SK-N-SH (cell line): Measurements from ENCODE around the gene CDK5RAP2. TPM values are rescaled to one million over a fixed set of nuclear protein-coding genes. Genes with fewer than 3 reads are reported as not detected.

Experiments used
- CTCF ChIA-PET: fragments of 300-600, 350-600 bp; formaldehyde crosslinking; extraction: SDS; loops from one replicate; lab custom pipeline; 2021; lab: Yijun Ruan, JAX
- POLR2A ChIA-PET: fragments of 350-600 bp; sonication (Branson Sonifier 250); formaldehyde crosslinking; extraction: SDS; loops from one replicate; lab custom pipeline; 2020; ENCODE audit warnings: antibody characterized with exemption, inconsistent platforms; lab: Yijun Ruan, JAX
- DNase-seq: peaks from one replicate; pipeline ENCODE4 v3.0.0; 2012
- H2AFZ ChIP-seq: fragments of 200-600 bp; sonication (generic); 2 replicates; pipeline ENCODE4 v1.8.1; 2016; ENCODE audit warnings: antibody characterized with exemption, mild to moderate bottlenecking, low read depth
- H3F3A ChIP-seq: fragments of 200-600 bp; sonication (generic); replicated peaks from 2 replicates; pipeline ENCODE3; 2016; ENCODE audit warnings: antibody characterized with exemption, mild to moderate bottlenecking; ENCODE audit not compliant: insufficient read depth
- H3K27ac ChIP-seq, 2 experiments: fragments of 200-500 bp in 1 of 2; fragments of 200-600 bp in 1 of 2; sonication (Bioruptor generic) in 1 of 2; sonication (generic), shearing (Covaris generic) in 1 of 2; 2 replicates each; pipeline versions ENCODE4 v1.5.1 to v1.6.1; 2014 to 2016; ENCODE audit warnings: low read depth in 2 of 2, inconsistent platforms in 1 of 2, low read length in 1 of 2, mild to moderate bottlenecking in 1 of 2, mixed read lengths in 1 of 2
- H3K27me3 ChIP-seq: fragments of 200-600 bp; sonication (generic), shearing (Covaris generic); 2 replicates; pipeline ENCODE4 v1.6.1; 2016; ENCODE audit warnings: mixed run types; ENCODE audit not compliant: insufficient read depth
- H3K36me3 ChIP-seq, 2 experiments: fragments of 200-500 bp in 1 of 2; fragments of 200-600 bp in 1 of 2; sonication (Bioruptor generic) in 1 of 2; sonication (generic) in 1 of 2; replicated peaks in 1 of 2; 2 replicates each; pipeline versions ENCODE3 to v1.5.1; 2014 to 2016; ENCODE audit warnings: low read length in 1 of 2, mild to moderate bottlenecking in 1 of 2; ENCODE audit not compliant: insufficient read depth in 2 of 2, control insufficient read depth in 1 of 2
- H3K4me1 ChIP-seq, 2 experiments: fragments of 200-500 bp in 1 of 2; fragments of 200-600 bp in 1 of 2; sonication (Bioruptor generic) in 1 of 2; sonication (generic), shearing (Covaris generic) in 1 of 2; 2 replicates each; pipeline versions ENCODE4 v1.5.1 to v1.6.1; 2014 to 2016; ENCODE audit warnings: low read depth in 1 of 2, low read length in 1 of 2, mixed run types in 1 of 2; ENCODE audit not compliant: insufficient read depth in 2 of 2, control insufficient read depth in 1 of 2
- H3K4me2 ChIP-seq: fragments of 200-600 bp; sonication (generic), shearing (Covaris generic); 2 replicates; pipeline ENCODE4 v1.6.1; 2017; ENCODE audit warnings: mixed run types
- H3K4me3 ChIP-seq, 2 experiments: fragments of 200-500 bp in 1 of 2; fragments of 200-600 bp in 1 of 2; sonication (Bioruptor generic) in 1 of 2; sonication (generic), shearing (Covaris generic) in 1 of 2; 2 replicates each; pipeline versions ENCODE4 v1.5.1 to v1.8.1; 2014 to 2016; ENCODE audit warnings: low read depth in 2 of 2, inconsistent platforms in 1 of 2, low read length in 1 of 2, mild to moderate bottlenecking in 1 of 2, mixed read lengths in 1 of 2, moderate library complexity in 1 of 2
- H3K79me2 ChIP-seq: fragments of 200-600 bp; sonication (generic); 2 replicates; pipeline ENCODE4 v1.8.1; 2017; ENCODE audit warnings: mild to moderate bottlenecking; ENCODE audit not compliant: insufficient read depth
- H3K9ac ChIP-seq: fragments of 200-600 bp; sonication (generic); 2 replicates; pipeline ENCODE4 v1.6.1; 2017; ENCODE audit warnings: mixed run types
- H3K9me2 ChIP-seq: fragments of 200-600 bp; sonication (generic); 2 replicates; pipeline ENCODE4 v1.6.1; 2017; ENCODE audit warnings: mixed run types
- H3K9me3 ChIP-seq: fragments of 200-600 bp; sonication (generic); 2 replicates; pipeline ENCODE4 v1.6.1; 2017; ENCODE audit warnings: mixed run types, mild to moderate bottlenecking, moderate library complexity
- H4K20me1 ChIP-seq: fragments of 200-600 bp; sonication (generic); 2 replicates; pipeline ENCODE4 v1.6.1; 2017; ENCODE audit warnings: mild to moderate bottlenecking, mixed run types; ENCODE audit not compliant: insufficient read depth
- CHD2 ChIP-seq: fragments of 150-350 bp; IDR thresholded peaks from 2 replicates; pipeline ENCODE4 v1.6.1; 2018; ENCODE audit warnings: low read length; ENCODE audit not compliant: partially characterized antibody
- ELF1 ChIP-seq: IDR thresholded peaks from 2 replicates; pipeline ENCODE4 v1.4.0; 2012
- EP300 ChIP-seq, 2 experiments: IDR thresholded peaks; 2 replicates each; pipeline versions ENCODE4 v1.4.0 to v1.6.1; 2012; ENCODE audit warnings: borderline replicate concordance in 1 of 2, low read depth in 1 of 2, low read length in 1 of 2
- FOSL2 ChIP-seq: IDR thresholded peaks from 2 replicates; pipeline ENCODE4 v1.4.0; 2012; ENCODE audit warnings: low read depth, mild to moderate bottlenecking, moderate library complexity, borderline replicate concordance
- FOXM1 ChIP-seq: IDR thresholded peaks from 2 replicates; pipeline ENCODE4 v1.4.0; 2012; ENCODE audit warnings: low read depth, mild to moderate bottlenecking
- GABPA ChIP-seq: IDR thresholded peaks from 2 replicates; pipeline ENCODE4 v1.4.0; 2012; ENCODE audit warnings: low read depth, mild to moderate bottlenecking
- JUND ChIP-seq: IDR thresholded peaks from 2 replicates; pipeline ENCODE4 v1.4.0; 2012
- MAX ChIP-seq: IDR thresholded peaks from 2 replicates; pipeline ENCODE4 v1.4.0; 2012; ENCODE audit warnings: low read depth
- MEF2A ChIP-seq: IDR thresholded peaks from 2 replicates; pipeline ENCODE4 v1.4.0; 2012; ENCODE audit warnings: low read depth, borderline replicate concordance
- NRF1 ChIP-seq: IDR thresholded peaks from 2 replicates; pipeline ENCODE4 v1.6.1; 2012; ENCODE audit warnings: low read depth, mild to moderate bottlenecking, low read length
- RAD21 ChIP-seq: IDR thresholded peaks from 2 replicates; pipeline ENCODE4 v1.6.1; 2012; ENCODE audit warnings: mild to moderate bottlenecking, low read length
- RCOR1 ChIP-seq: fragments of 150-350 bp; IDR thresholded peaks from 2 replicates; pipeline ENCODE4 v1.6.1; 2017; ENCODE audit warnings: antibody characterized with exemption, low read length
- RFX5 ChIP-seq: IDR thresholded peaks from 2 replicates; pipeline ENCODE4 v1.6.1; 2012; ENCODE audit warnings: mild to moderate bottlenecking, improper control_type of control experiment, low read length
- RXRA ChIP-seq: IDR thresholded peaks from 2 replicates; pipeline ENCODE4 v1.4.0; 2012; ENCODE audit warnings: low read depth, mild to moderate bottlenecking, borderline replicate concordance
- SMC3 ChIP-seq: IDR thresholded peaks from 2 replicates; pipeline ENCODE4 v1.6.1; 2012; ENCODE audit warnings: low read depth, low read length, improper control_type of control experiment
- TAF1 ChIP-seq: IDR thresholded peaks from 2 replicates; pipeline ENCODE4 v1.6.1; 2012; ENCODE audit warnings: low read depth, mild to moderate bottlenecking, low read length, moderate library complexity, borderline replicate concordance
- TCF12 ChIP-seq: IDR thresholded peaks from 2 replicates; pipeline ENCODE4 v1.4.0; 2012
- TEAD4 ChIP-seq: IDR thresholded peaks from 2 replicates; pipeline ENCODE4 v1.4.0; 2012; ENCODE audit warnings: mild to moderate bottlenecking, borderline replicate concordance; ENCODE audit not compliant: insufficient read depth
- YY1 ChIP-seq: IDR thresholded peaks from 2 replicates; pipeline ENCODE4 v1.4.0; 2012; ENCODE audit warnings: low read depth, mild to moderate bottlenecking
- WGBS: methylation state at CpG from one replicate; pipeline ENCODE4 v1.1.6; 2017; ENCODE audit warnings: low lambda C conversion rate; 5-methylcytosine and 5-hydroxymethylcytosine counted together
- polyA plus RNA-seq, 3 experiments: library from polyadenylated mRNA; depleted of rRNA; stranded (reverse); fragments of >200 nt; gene quantifications; 2 replicates each; pipeline ENCODE4 v1.2.3, GENCODE V29; 2012
- TF ChIP-seq, protein P1 (sequence below): IDR thresholded peaks from 2 replicates; pipeline ENCODE4 v1.4.0; 2012; ENCODE audit warnings: low read depth, borderline replicate concordance
- TF ChIP-seq, protein P2 (sequence below): IDR thresholded peaks from 2 replicates; pipeline ENCODE4 v1.4.0; 2012; ENCODE audit warnings: low read depth, borderline replicate concordance
- TF ChIP-seq, protein P3 (sequence below): IDR thresholded peaks from 2 replicates; pipeline ENCODE4; 2012

Gene CDK5RAP2
- polyA plus RNA-seq, 1 of the 3 experiments (the other 2 are of a cell fraction): 20.7 TPM

GRCh38 chr9:120398286-120398685 is 181.7 kb downstream of the CDK5RAP2 start:
- H3K79me2 ChIP-seq: no peaks in the 10 kb centered on the region
- no peaks in the 10 kb centered on the region for H3K9me2 ChIP-seq
- DNase-seq: no peak
- ChIA-PET POLR2A (no interaction called here), CTCF (no interaction called here)
- no peaks in the 10 kb centered on the region for H3K9me3 ChIP-seq
- no peak overlapping the region for H2AFZ ChIP-seq
- no peaks in the 10 kb centered on the region for H4K20me1 ChIP-seq
- TF ChIP-seq SMC3: no peak
- no peak for TF ChIP-seq TCF12
- no peak overlapping the region for H3K27ac ChIP-seq
- H3K36me3 ChIP-seq: peaks cover 44 to 53% of the 10 kb centered on the region in 2 experiments
- H3F3A ChIP-seq: peaks cover 13% of the 10 kb centered on the region
- H3K27me3 ChIP-seq: no peaks in the 10 kb centered on the region
- no peak overlapping the region for H3K4me3 ChIP-seq
- H3K9ac ChIP-seq: no peak overlapping the region
- no peak overlapping the region for H3K4me2 ChIP-seq
- H3K4me1 ChIP-seq: peaks cover 2 to 19% of the 10 kb centered on the region in 2 experiments

DNA sequence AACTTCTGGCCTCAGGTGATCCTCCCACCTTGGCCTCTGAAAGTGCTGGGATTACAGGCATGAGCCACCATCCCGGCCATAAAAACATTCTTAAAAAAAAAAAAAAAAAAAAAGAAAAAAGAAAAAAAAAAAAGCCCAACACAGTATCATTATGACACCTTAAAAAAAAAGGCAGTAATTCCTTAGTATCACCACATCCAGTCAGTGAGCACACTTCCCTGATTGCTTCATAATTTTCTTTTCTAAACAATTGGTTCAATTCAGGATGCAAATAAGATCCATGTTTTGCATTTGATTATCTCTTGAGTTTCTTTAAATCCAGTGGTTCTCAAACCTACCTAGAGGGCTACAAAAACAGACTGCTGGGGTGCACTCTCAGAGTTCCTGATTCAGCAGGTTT is 182.5 kb downstream of the CDK5RAP2 start:
- no peak overlapping the region for H2AFZ ChIP-seq
- no peak overlapping the region for H3K9ac ChIP-seq
- no peaks in the 10 kb centered on the region for H3K9me2 ChIP-seq
- peaks cover 6% of the 10 kb centered on the region for H3F3A ChIP-seq
- H3K4me1 ChIP-seq: peaks cover 2 to 13% of the 10 kb centered on the region in 2 experiments
- CTCF ChIA-PET: no interaction called here
- no peak overlapping the region for H3K4me2 ChIP-seq
- peaks cover 44 to 58% of the 10 kb centered on the region in 2 experiments for H3K36me3 ChIP-seq
- H3K9me3 ChIP-seq: no peaks in the 10 kb centered on the region
- H4K20me1 ChIP-seq: no peaks in the 10 kb centered on the region
- DNase-seq: no peak
- POLR2A ChIA-PET: no interaction called here
- no peak for TF ChIP-seq JUND
- TF ChIP-seq, protein P1, sequence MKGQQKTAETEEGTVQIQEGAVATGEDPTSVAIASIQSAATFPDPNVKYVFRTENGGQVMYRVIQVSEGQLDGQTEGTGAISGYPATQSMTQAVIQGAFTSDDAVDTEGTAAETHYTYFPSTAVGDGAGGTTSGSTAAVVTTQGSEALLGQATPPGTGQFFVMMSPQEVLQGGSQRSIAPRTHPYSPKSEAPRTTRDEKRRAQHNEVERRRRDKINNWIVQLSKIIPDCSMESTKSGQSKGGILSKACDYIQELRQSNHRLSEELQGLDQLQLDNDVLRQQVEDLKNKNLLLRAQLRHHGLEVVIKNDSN: no peak
- TF ChIP-seq GABPA: no peak
- TF ChIP-seq YY1: no peak
- TF ChIP-seq TAF1: no peak
- TF ChIP-seq EP300 (IDR thresholded peaks at IDR 0.05; ENCODE audit: borderline replicate concordance in 1 of 2, low read depth in 1 of 2, low read length in 1 of 2): no peak
- TF ChIP-seq NRF1: no peak
- no peak for TF ChIP-seq FOSL2
- no peak for TF ChIP-seq RFX5
- no peak for TF ChIP-seq ELF1
- no peak for TF ChIP-seq TEAD4
- TF ChIP-seq FOXM1: no peak
- no peak for TF ChIP-seq MAX
- TF ChIP-seq, protein P2, sequence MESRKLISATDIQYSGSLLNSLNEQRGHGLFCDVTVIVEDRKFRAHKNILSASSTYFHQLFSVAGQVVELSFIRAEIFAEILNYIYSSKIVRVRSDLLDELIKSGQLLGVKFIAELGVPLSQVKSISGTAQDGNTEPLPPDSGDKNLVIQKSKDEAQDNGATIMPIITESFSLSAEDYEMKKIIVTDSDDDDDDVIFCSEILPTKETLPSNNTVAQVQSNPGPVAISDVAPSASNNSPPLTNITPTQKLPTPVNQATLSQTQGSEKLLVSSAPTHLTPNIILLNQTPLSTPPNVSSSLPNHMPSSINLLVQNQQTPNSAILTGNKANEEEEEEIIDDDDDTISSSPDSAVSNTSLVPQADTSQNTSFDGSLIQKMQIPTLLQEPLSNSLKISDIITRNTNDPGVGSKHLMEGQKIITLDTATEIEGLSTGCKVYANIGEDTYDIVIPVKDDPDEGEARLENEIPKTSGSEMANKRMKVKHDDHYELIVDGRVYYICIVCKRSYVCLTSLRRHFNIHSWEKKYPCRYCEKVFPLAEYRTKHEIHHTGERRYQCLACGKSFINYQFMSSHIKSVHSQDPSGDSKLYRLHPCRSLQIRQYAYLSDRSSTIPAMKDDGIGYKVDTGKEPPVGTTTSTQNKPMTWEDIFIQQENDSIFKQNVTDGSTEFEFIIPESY: no peak
- no peak for TF ChIP-seq MEF2A
- TF ChIP-seq RXRA: no peak
- no peak for TF ChIP-seq RAD21
- TF ChIP-seq, protein P3, sequence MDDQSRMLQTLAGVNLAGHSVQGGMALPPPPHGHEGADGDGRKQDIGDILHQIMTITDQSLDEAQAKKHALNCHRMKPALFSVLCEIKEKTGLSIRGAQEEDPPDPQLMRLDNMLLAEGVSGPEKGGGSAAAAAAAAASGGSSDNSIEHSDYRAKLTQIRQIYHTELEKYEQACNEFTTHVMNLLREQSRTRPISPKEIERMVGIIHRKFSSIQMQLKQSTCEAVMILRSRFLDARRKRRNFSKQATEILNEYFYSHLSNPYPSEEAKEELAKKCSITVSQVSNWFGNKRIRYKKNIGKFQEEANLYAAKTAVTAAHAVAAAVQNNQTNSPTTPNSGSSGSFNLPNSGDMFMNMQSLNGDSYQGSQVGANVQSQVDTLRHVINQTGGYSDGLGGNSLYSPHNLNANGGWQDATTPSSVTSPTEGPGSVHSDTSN: no peak
- TF ChIP-seq CHD2: no peak
- TF ChIP-seq RCOR1: no peak
- 95% methylated on average over 1 of the region's 1 CpG for WGBS
- no peaks in the 10 kb centered on the region for H3K79me2 ChIP-seq
- no peak overlapping the region for H3K27ac ChIP-seq
- H3K27me3 ChIP-seq: no peaks in the 10 kb centered on the region
- no peak overlapping the region for H3K4me3 ChIP-seq
